ENCODE results near the gene METTL3. TPM values are rescaled to one million over a fixed set of nuclear protein-coding genes. Genes with fewer than 3 reads are reported as not detected.

METTL3 gene
- total and polyA plus RNA-seq, 2 of the 8 experiments (the other 6 are each of a cell fraction or from before 2014, with no cell fraction given): 103 to 144 TPM

GRCh38 chr14:21521501-21521900, 10.4 kb upstream of the METTL3 start:
- ChIA-PET POLR2A (ENCODE audit: partially characterized antibody) (interaction anchor here (0.8 to 32.5 kb wide), 6 partner anchors 3 to 44 kb away, joined by 3 to 769 read pairs (median 9); partner anchors contain the start of genes METTL3, RAB2B, SALL2 and TOX4), CTCF (ENCODE audit: partially characterized antibody) (interaction anchor here (1.9 to 3.0 kb wide), 2 partner anchors 23 to 35 kb away, joined by 7 to 22 read pairs; no protein-coding TSS in a partner anchor)
- Histone ChIP-seq H3K27ac (ENCODE audit: low read depth, low read length) (no peak overlapping the region), H3K4me2 (ENCODE audit: insufficient read depth in 1 of 2, low read depth in 2 of 2, low read length in 2 of 2) (peak overlapping the region in 1 of 2 experiments; percentile 81; a peak in 2 of 4 replicates), H3K23ac (ENCODE audit: insufficient read length) (no peak overlapping the region), H2BK5ac (ENCODE audit: low read depth, low read length) (no peak overlapping the region), H3K23me2 (ENCODE audit: low read depth, low read length) (peaks cover 9% of the 10 kb centered on the region), H3K4me3 (ENCODE audit: extremely low read depth in 1 of 4, insufficient read depth in 2 of 4, low read depth in 3 of 4, low read length in 4 of 4) (peak overlapping the region in 1 of 4 experiments; percentile 21; a peak in 2 of 8 replicates), H4K5ac (ENCODE audit: insufficient read length, low read depth, low read length) (no peak overlapping the region), H3K36me3 (ENCODE audit: control insufficient read depth in 2 of 4, insufficient read depth in 4 of 4, low read length in 3 of 4) (peaks cover 24 to 62% (median 37%) of the 10 kb centered on the region in 4 experiments), H2BK12ac (ENCODE audit: low read depth, low read length) (no peak overlapping the region), H3K79me1 (ENCODE audit: low read depth, low read length) (peaks cover 19% of the 10 kb centered on the region), H3K18ac (ENCODE audit: extremely low read depth, low read length) (no peak overlapping the region), H3K27me3 (replicated peaks in 1 of 4; ENCODE audit: control insufficient read depth in 3 of 4, extremely low read depth in 1 of 4, insufficient read depth in 3 of 4, low read length in 3 of 4) (no peaks in the 10 kb centered on the region), H3K4ac (replicated peaks; ENCODE audit: insufficient read length, low read depth, low read length) (no peak overlapping the region), H3K4me1 (replicated peaks in 1 of 4; ENCODE audit: control insufficient read depth in 3 of 4, insufficient read depth in 4 of 4, low read length in 3 of 4) (peaks cover 0 to 45% (median 27%) of the 10 kb centered on the region in 4 experiments; a peak in 6 of 7 replicates), H2AFZ (ENCODE audit: low read length) (no peak overlapping the region), H4K91ac (replicated peaks; ENCODE audit: insufficient read length, low read length) (no peak overlapping the region), H4K20me1 (replicated peaks in 1 of 2; ENCODE audit: control insufficient read depth in 1 of 2, insufficient read depth in 2 of 2, low read length in 2 of 2) (peaks cover 3 to 30% of the 10 kb centered on the region in 2 experiments), H3K9ac (replicated peaks in 1 of 4; ENCODE audit: extremely low read depth in 1 of 4, low read depth in 3 of 4, low read length in 3 of 4) (no peak overlapping the region), H3K14ac (ENCODE audit: insufficient read length) (no peak overlapping the region), H3K9me3 (ENCODE audit: insufficient read depth in 2 of 2, low read depth in 1 of 2, low read length in 1 of 2) (no peaks in the 10 kb centered on the region), H3K56ac (replicated peaks; ENCODE audit: insufficient read length, low read depth, low read length) (no peak overlapping the region), H4K8ac (ENCODE audit: extremely low read depth, insufficient read depth, low read length) (no peak overlapping the region), H2BK15ac (ENCODE audit: low read length) (no peak overlapping the region), H2AK5ac (ENCODE audit: low read depth, low read length) (no peak overlapping the region), H2BK120ac (replicated peaks; ENCODE audit: low read depth, low read length) (no peak overlapping the region), H3K79me2 (ENCODE audit: control insufficient read depth in 1 of 2, insufficient read depth in 2 of 2, low read length in 2 of 2) (peaks cover 10 to 50% of the 10 kb centered on the region in 2 experiments), H2BK20ac (ENCODE audit: low read length) (no peak overlapping the region)
- 96% methylated on average over 2 of the region's 2 CpGs; no CpG with 5 or more reads in 1 of the 2 experiments for WGBS, 2 experiments (ENCODE audit: extremely low coverage in 1 of 2, insufficient coverage in 1 of 2, insufficient read length in 1 of 2, insufficient replicate concordance in 2 of 2, low coverage in 1 of 2, low lambda C conversion rate in 2 of 2, missing lambda C conversion rate in 1 of 2)
- no peak for DNase-seq (ENCODE audit: low read depth in 1 of 2, low spot score in 2 of 2)
- FAIRE-seq: no peak
- TF ChIP-seq TAF7 (optimal IDR thresholded peaks at IDR 0.05; ENCODE audit: borderline replicate concordance, low read depth, low read length): no peak
- no peak for TF ChIP-seq JUND (IDR thresholded peaks at IDR 0.05; ENCODE audit: low read length)
- TF ChIP-seq POLR2A (IDR thresholded peaks at IDR 0.05; ENCODE audit: control extremely low read depth in 1 of 2, low read depth in 2 of 2, low read length in 2 of 2): no peak
- TF ChIP-seq SRF (IDR thresholded peaks at IDR 0.05; ENCODE audit: low read depth, low read length): no peak
- TF ChIP-seq SP2 (IDR thresholded peaks at IDR 0.05; ENCODE audit: low read length): no peak
- no peak for TF ChIP-seq POU5F1 (IDR thresholded peaks at IDR 0.05; ENCODE audit: low read depth, low read length)
- no peak for TF ChIP-seq RAD21 (IDR thresholded peaks at IDR 0.05 in 1 of 2, conservative IDR thresholded peaks at IDR 0.05 in 1 of 2; ENCODE audit: low read depth in 2 of 2, low read length in 2 of 2)
- TF ChIP-seq CTBP2 (IDR thresholded peaks at IDR 0.05; ENCODE audit: borderline replicate concordance, insufficient read depth, insufficient read length, low read length): no peak
- TF ChIP-seq GTF2F1 (IDR thresholded peaks at IDR 0.05; ENCODE audit: borderline replicate concordance, low read depth, low read length): no peak
- no peak for TF ChIP-seq TAF1 (IDR thresholded peaks at IDR 0.05; ENCODE audit: low read depth, low read length)
- no peak for TF ChIP-seq USF2 (IDR thresholded peaks at IDR 0.05; ENCODE audit: low read length)
- TF ChIP-seq RFX5 (IDR thresholded peaks at IDR 0.05; ENCODE audit: borderline replicate concordance, low read depth, low read length): no peak
